ENCODE data around the gene TGM2. TPM values are rescaled to one million over a fixed set of nuclear protein-coding genes. Genes with fewer than 3 reads are reported as not detected.

TGM2 gene
- total and polyA plus RNA-seq, 12 donors: 146 to 993 (median 463) TPM

GRCh38 chr20:38091441-38092216 lies 73.4 kb downstream of the TGM2 start:
- ATAC-seq (peak in 6 of 8 donors; percentile 24 to 77 (median 42)), DNase-seq (peak in 1 of 2 donors; percentile 1)
- H3K36me3 ChIP-seq: peaks cover 0 to 49% (median 32%) of the 10 kb centered on the region in 9 donors
- no peaks in the 10 kb centered on the region for H3K27me3 ChIP-seq
- no peak overlapping the region for H3K4me3 ChIP-seq
- WGBS, 2 donors: 18 to 20% methylated on average over 6 of the region's 6 CpGs
- H3K9me3 ChIP-seq: no peaks in the 10 kb centered on the region
- H3K4me1 ChIP-seq: peaks cover 5 to 70% (median 52%) of the 10 kb centered on the region in 9 donors
- H3K27ac ChIP-seq: peak overlapping the region; percentile 11 to 84 (median 70)
- intact Hi-C loops (cut with DNase I): no loop called here
- TF ChIP-seq, protein P1, sequence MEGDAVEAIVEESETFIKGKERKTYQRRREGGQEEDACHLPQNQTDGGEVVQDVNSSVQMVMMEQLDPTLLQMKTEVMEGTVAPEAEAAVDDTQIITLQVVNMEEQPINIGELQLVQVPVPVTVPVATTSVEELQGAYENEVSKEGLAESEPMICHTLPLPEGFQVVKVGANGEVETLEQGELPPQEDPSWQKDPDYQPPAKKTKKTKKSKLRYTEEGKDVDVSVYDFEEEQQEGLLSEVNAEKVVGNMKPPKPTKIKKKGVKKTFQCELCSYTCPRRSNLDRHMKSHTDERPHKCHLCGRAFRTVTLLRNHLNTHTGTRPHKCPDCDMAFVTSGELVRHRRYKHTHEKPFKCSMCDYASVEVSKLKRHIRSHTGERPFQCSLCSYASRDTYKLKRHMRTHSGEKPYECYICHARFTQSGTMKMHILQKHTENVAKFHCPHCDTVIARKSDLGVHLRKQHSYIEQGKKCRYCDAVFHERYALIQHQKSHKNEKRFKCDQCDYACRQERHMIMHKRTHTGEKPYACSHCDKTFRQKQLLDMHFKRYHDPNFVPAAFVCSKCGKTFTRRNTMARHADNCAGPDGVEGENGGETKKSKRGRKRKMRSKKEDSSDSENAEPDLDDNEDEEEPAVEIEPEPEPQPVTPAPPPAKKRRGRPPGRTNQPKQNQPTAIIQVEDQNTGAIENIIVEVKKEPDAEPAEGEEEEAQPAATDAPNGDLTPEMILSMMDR (IDR thresholded peaks at IDR 0.05): no peak

- H3K9me3 ChIP-seq: no peaks in the 10 kb centered on the region
- H3K4me1 ChIP-seq: peaks cover 7 to 77% (median 44%) of the 10 kb centered on the region in 9 donors
- H3K4me3 ChIP-seq: no peak overlapping the region
- 77 to 84% methylated on average over 7 of the region's 7 CpGs for WGBS, 2 donors
- H3K27ac ChIP-seq: peak overlapping the region in 6 of 10 donors; percentile 10 to 82 (median 67)
- ATAC-seq (no peak), DNase-seq (no peak)
- intact Hi-C loops (cut with DNase I): no loop called here
- no peaks in the 10 kb centered on the region for H3K27me3 ChIP-seq
- peaks cover 0 to 64% (median 34%) of the 10 kb centered on the region in 9 donors for H3K36me3 ChIP-seq
- TF ChIP-seq, protein P1 (IDR thresholded peaks at IDR 0.05): no peak
These were observed 75.0 kb downstream of the TGM2 start for GRCh38 chr20:38090061-38090460.

DNA sequence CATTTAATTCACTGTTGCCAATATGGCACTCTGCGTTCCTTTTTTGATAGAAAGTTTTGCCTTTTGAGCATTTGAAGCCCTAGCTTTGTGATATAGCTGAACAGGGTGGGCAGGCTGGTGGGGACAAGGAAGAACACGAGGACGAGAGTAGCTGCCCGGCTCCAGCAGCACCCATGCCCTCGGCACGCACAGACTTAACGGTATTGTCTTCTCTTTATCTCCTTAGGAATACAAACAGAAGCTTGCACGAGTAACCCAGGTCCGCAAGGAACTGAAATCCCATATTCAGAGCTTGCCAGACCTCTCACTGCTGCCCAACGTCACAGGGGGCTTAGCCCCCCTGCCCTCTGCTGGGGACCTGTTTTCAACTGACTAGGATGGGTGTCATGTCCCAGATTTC lies 75.6 kb downstream of the TGM2 start:
- Histone ChIP-seq H3K4me1 (peaks cover 3 to 77% (median 42%) of the 10 kb centered on the region in 9 donors), H3K36me3 (peaks cover 0 to 69% (median 34%) of the 10 kb centered on the region in 9 donors), H3K27ac (peak overlapping the region in 3 of 10 donors; percentile 15 to 82 (median 20)), H3K9me3 (no peaks in the 10 kb centered on the region), H3K27me3 (no peaks in the 10 kb centered on the region), H3K4me3 (no peak overlapping the region)
- intact Hi-C loops (cut with DNase I): no loop called here
- ATAC-seq: no peak
- 83 to 86% methylated on average over 10 of the region's 10 CpGs for WGBS, 2 donors
- TF ChIP-seq, protein P1 (IDR thresholded peaks at IDR 0.05): no peak
- no peak for DNase-seq

GRCh38 chr20:38085026-38085425 lies 80.0 kb downstream of the TGM2 start:
- Histone ChIP-seq H3K4me3 (peak overlapping the region in 2 of 10 donors; percentile 2 to 10), H3K27me3 (no peaks in the 10 kb centered on the region), H3K9me3 (peaks cover 0 to 4% (median 0%) of the 10 kb centered on the region in 11 donors), H3K27ac (peak overlapping the region; percentile 66 to 88 (median 82)), H3K4me1 (peaks cover 3 to 54% (median 25%) of the 10 kb centered on the region in 9 donors), H3K36me3 (peaks cover 0 to 89% (median 27%) of the 10 kb centered on the region in 9 donors)
- intact Hi-C loops (cut with DNase I): no loop called here
- ATAC-seq: peak; percentile 25 to 70 (median 54)
- DNase-seq: no peak
- TF ChIP-seq, protein P1 (IDR thresholded peaks at IDR 0.05): no peak
- 56 to 72% methylated on average over 10 of the region's 10 CpGs for WGBS, 2 donors
